MCF 10A (cell line): ENCODE data around the gene KLRF2. TPM values are rescaled to one million over a fixed set of nuclear protein-coding genes. Genes with fewer than 3 reads are reported as not detected.
A peak's percentile ranks its signal among the peaks of the same experiment; 100 is the strongest.

ENCODE experiments used
- BruUV-seq: library from RNA; stranded (reverse); fragments of 400-500 nt; replicated peaks from 2 replicates; lab custom pipeline; 2021; lab: Mats Ljungman, UMichigan
- CTCF ChIA-PET: fragments of 300-600 bp; sonication (Branson Sonifier 250); formaldehyde crosslinking; extraction: SDS; loops from one replicate; lab custom pipeline; 2021; ENCODE audit warnings: antibody characterized with exemption, inconsistent platforms; lab: Yijun Ruan, JAX
- POLR2A ChIA-PET: fragments of 300-600, 350-650 bp; sonication (Branson Sonifier 250); formaldehyde crosslinking; extraction: SDS; loops from one replicate; lab custom pipeline; 2020; ENCODE audit warnings: antibody characterized with exemption, inconsistent platforms; lab: Yijun Ruan, JAX
- DNase-seq: peaks from one replicate; pipeline ENCODE4 v3.0.0-alpha.2; 2018; ENCODE audit not compliant: unreplicated experiment
- H3K27ac Mint-ChIP-seq: one replicate; pipeline ENCODE4 v1.8.0; 2022; ENCODE audit warnings: mild to moderate bottlenecking, low read depth, mixed read lengths; ENCODE audit not compliant: unreplicated experiment
- H3K27me3 Mint-ChIP-seq: one replicate; pipeline ENCODE4 v1.8.0; 2022; ENCODE audit warnings: mixed read lengths; ENCODE audit not compliant: insufficient read depth, unreplicated experiment
- H3K36me3 Mint-ChIP-seq: one replicate; pipeline ENCODE4 v1.8.0; 2022; ENCODE audit warnings: mild to moderate bottlenecking, moderate library complexity, mixed read lengths; ENCODE audit not compliant: insufficient read depth, unreplicated experiment
- H3K4me1 Mint-ChIP-seq: one replicate; pipeline ENCODE4 v1.8.0; 2022; ENCODE audit warnings: mixed read lengths; ENCODE audit not compliant: insufficient read depth, unreplicated experiment
- H3K4me3 Mint-ChIP-seq: one replicate; pipeline ENCODE4 v1.8.0; 2022; ENCODE audit warnings: mild to moderate bottlenecking, moderate library complexity, mixed read lengths; ENCODE audit not compliant: unreplicated experiment
- H3K9me3 Mint-ChIP-seq: one replicate; pipeline ENCODE4 v1.8.0; 2022; ENCODE audit warnings: mixed read lengths; ENCODE audit not compliant: unreplicated experiment
- intact Hi-C: fragments of 100-400 bp; cut with micrococcal nuclease; formaldehyde crosslinking; loops from 2 replicates; pipeline ENCODE4 v1.14.1; 2022
- total RNA-seq: library from RNA; stranded (reverse); gene quantifications from 2 replicates; pipeline ENCODE4 v1.2.3, GENCODE V29; 2022
- TF ChIP-seq, protein P1 (sequence below): fragments of 200-600 bp; IDR thresholded peaks from one replicate; pipeline ENCODE4 v1.8.0; 2022; ENCODE audit warnings: antibody characterized with exemption, mild to moderate bottlenecking; ENCODE audit not compliant: unreplicated experiment

Gene KLRF2
- total RNA-seq, 1 experiment from 2014 or later: not detected

DNA sequence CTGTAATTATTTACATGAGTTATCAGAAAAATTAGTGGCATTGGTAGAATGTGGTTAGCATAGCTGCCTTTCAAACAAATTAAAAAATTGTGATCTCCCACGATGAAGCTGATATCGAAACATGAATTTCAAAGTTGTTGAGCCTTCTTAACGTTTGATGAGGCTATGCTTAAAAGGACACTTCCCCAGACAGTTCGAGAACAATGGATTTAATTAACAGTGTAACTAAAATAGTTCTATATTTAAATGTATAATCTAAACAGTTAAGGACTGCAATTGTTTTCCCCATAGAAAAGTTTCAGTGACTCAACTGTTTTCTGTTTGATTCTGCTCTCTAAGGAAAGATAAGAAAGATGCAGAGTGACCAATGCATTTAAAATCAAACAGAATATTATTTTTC is 13.8 kb upstream of the KLRF2 start:
- H3K27me3 Mint-ChIP-seq: no peaks in the 10 kb centered on the region
- H3K9me3 Mint-ChIP-seq: no peaks in the 10 kb centered on the region
- POLR2A ChIA-PET: interaction anchor here (0.6 to 1.2 kb wide), 4 partner anchors 16 to 345 kb away, joined by 3 to 4 read pairs (median 4); partner anchors contain the start of gene GABARAPL1
- H3K4me3 Mint-ChIP-seq: peak overlapping the region; percentile 43
- intact Hi-C loops: loop anchor here (10.0 kb wide), 1 partner anchor 347 kb away; the partner anchor contains the start of gene GABARAPL1
- H3K36me3 Mint-ChIP-seq: peaks cover under 1% of the 10 kb centered on the region
- DNase-seq: no peak
- H3K4me1 Mint-ChIP-seq: peaks cover 46% of the 10 kb centered on the region
- H3K27ac Mint-ChIP-seq: no peak overlapping the region
- BruUV-seq: no TSS peak
- CTCF ChIA-PET: interaction anchor here (0.6 kb wide), 1 partner anchor 122 kb away, joined by 4 read pairs; no protein-coding TSS in a partner anchor
- TF ChIP-seq, protein P1, sequence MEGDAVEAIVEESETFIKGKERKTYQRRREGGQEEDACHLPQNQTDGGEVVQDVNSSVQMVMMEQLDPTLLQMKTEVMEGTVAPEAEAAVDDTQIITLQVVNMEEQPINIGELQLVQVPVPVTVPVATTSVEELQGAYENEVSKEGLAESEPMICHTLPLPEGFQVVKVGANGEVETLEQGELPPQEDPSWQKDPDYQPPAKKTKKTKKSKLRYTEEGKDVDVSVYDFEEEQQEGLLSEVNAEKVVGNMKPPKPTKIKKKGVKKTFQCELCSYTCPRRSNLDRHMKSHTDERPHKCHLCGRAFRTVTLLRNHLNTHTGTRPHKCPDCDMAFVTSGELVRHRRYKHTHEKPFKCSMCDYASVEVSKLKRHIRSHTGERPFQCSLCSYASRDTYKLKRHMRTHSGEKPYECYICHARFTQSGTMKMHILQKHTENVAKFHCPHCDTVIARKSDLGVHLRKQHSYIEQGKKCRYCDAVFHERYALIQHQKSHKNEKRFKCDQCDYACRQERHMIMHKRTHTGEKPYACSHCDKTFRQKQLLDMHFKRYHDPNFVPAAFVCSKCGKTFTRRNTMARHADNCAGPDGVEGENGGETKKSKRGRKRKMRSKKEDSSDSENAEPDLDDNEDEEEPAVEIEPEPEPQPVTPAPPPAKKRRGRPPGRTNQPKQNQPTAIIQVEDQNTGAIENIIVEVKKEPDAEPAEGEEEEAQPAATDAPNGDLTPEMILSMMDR: no peak

GRCh38 chr12:9868311-9868801 is 12.9 kb upstream of the KLRF2 start:
- no TSS peak for BruUV-seq
- H3K4me1 Mint-ChIP-seq: peaks cover 51% of the 10 kb centered on the region
- TF ChIP-seq, protein P1: no peak
- POLR2A ChIA-PET: interaction anchor here (0.6 to 1.6 kb wide), 7 partner anchors 14 to 220 kb away, joined by 3 to 7 read pairs (median 3); no protein-coding TSS in a partner anchor
- intact Hi-C loops: loop anchor here (10.0 kb wide), 1 partner anchor 346 kb away; the partner anchor contains the start of gene GABARAPL1
- no peaks in the 10 kb centered on the region for H3K27me3 Mint-ChIP-seq
- no peak for DNase-seq
- H3K9me3 Mint-ChIP-seq: no peaks in the 10 kb centered on the region
- peaks cover 6% of the 10 kb centered on the region for H3K36me3 Mint-ChIP-seq
- H3K27ac Mint-ChIP-seq: peak overlapping the region; percentile 100
- CTCF ChIA-PET: no interaction called here
- H3K4me3 Mint-ChIP-seq: peak overlapping the region; percentile 90

GRCh38 chr12:9868951-9869306 is 12.4 kb upstream of the KLRF2 start:
- TSS peak; percentile 79 for BruUV-seq
- Mint-ChIP-seq H3K9me3 (no peaks in the 10 kb centered on the region), H3K4me3 (peak overlapping the region; percentile 90), H3K27me3 (no peaks in the 10 kb centered on the region), H3K27ac (peak overlapping the region; percentile 100), H3K4me1 (peaks cover 51% of the 10 kb centered on the region), H3K36me3 (peaks cover 6% of the 10 kb centered on the region)
- CTCF ChIA-PET: interaction anchor here (0.6 to 1.2 kb wide), 3 partner anchors 113 to 1511 kb away, joined by 3 to 4 read pairs (median 3); no protein-coding TSS in a partner anchor
- intact Hi-C loops: loop anchor here (10.0 kb wide), 1 partner anchor 346 kb away; the partner anchor contains the start of gene GABARAPL1
- DNase-seq: no peak
- TF ChIP-seq, protein P1: no peak
- POLR2A ChIA-PET: interaction anchor here (0.7 to 1.6 kb wide), 10 partner anchors 12 to 277 kb away, joined by 3 to 7 read pairs (median 4); partner anchors contain the start of gene KLRF2
